Stomach (tissue), 4 donors: ENCODE results near the gene RGL2.

Experiments used
- POLR2A ChIP-seq, 4 donors: fragments of 450-650 bp; IDR thresholded peaks; one replicate each; pipeline ENCODE4 v1.6.1; 2016; ENCODE audit warnings: antibody characterized with exemption in 4 of 4, control low read depth in 2 of 4, mild to moderate bottlenecking in 1 of 4, moderate library complexity in 1 of 4
- TF ChIP-seq, protein P1 (sequence below), 7 experiments: fragments of 450-650 bp in 4 of 7; fragments of 200-600 bp in 3 of 7; sonication (generic) in 3 of 7; IDR thresholded peaks; one replicate each; pipeline ENCODE4 v1.5.1; 2016 to 2019; ENCODE audit warnings: antibody characterized with exemption in 7 of 7, control low read depth in 2 of 7, mild to moderate bottlenecking in 1 of 7

DNA sequence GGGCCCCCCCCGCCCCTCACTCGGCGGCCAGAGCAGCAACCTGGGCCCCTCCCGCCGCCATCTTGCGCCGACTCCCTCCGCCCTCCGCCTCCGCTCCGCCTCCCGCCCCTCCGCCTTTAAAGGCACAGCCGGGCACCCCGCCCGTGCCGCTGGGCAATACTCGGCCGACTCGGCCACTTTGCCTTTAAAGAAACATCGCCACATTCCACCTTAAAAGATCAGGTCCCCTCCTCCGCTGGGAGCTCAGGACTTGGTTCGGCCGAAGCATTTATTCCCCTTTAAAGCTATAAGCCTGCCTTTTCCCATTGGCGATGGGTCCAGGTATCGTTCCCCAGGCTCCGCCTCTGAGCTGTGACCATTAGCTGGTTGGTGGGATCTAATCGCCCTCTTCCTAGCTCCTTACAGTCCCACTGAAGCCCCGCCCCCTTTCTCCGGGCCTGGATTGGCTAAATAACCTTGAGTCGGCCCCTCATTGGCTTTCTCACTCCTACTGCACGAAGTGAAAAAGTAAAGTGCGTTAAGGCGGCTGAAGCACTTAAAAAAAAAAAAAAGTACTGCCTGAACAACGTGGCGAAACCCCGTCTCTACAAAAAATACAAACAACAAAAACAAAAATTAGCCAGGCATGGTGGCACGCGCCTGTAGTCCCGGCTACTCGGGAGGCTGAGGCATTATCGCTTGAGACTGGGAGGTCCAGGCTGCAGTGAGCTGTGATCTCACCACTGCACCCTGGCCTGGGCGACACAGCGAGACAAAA lies 19.1 kb upstream of the RGL2 start, which contains the start of gene ZBTB22:
- TF ChIP-seq, protein P1, sequence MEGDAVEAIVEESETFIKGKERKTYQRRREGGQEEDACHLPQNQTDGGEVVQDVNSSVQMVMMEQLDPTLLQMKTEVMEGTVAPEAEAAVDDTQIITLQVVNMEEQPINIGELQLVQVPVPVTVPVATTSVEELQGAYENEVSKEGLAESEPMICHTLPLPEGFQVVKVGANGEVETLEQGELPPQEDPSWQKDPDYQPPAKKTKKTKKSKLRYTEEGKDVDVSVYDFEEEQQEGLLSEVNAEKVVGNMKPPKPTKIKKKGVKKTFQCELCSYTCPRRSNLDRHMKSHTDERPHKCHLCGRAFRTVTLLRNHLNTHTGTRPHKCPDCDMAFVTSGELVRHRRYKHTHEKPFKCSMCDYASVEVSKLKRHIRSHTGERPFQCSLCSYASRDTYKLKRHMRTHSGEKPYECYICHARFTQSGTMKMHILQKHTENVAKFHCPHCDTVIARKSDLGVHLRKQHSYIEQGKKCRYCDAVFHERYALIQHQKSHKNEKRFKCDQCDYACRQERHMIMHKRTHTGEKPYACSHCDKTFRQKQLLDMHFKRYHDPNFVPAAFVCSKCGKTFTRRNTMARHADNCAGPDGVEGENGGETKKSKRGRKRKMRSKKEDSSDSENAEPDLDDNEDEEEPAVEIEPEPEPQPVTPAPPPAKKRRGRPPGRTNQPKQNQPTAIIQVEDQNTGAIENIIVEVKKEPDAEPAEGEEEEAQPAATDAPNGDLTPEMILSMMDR (IDR thresholded peaks at IDR 0.05) = no peak
- TF ChIP-seq POLR2A (IDR thresholded peaks at IDR 0.05) = no peak
